ELF-1 (cell line): ENCODE data around the gene FBLN5.

ENCODE experiments used
- DNase-seq: peaks from one replicate; pipeline ENCODE4 v3.0.0-alpha.2; 2016; ENCODE audit warnings: low read depth, low spot score

FBLN5 gene, protein sequence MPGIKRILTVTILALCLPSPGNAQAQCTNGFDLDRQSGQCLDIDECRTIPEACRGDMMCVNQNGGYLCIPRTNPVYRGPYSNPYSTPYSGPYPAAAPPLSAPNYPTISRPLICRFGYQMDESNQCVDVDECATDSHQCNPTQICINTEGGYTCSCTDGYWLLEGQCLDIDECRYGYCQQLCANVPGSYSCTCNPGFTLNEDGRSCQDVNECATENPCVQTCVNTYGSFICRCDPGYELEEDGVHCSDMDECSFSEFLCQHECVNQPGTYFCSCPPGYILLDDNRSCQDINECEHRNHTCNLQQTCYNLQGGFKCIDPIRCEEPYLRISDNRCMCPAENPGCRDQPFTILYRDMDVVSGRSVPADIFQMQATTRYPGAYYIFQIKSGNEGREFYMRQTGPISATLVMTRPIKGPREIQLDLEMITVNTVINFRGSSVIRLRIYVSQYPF

GRCh38 chr14:91947475-91948184 lies at the start of gene FBLN5:
Gene FBLN5 (minus strand): TSS chr14:91947694. CDS start chr14:91947229, 465 bp downstream.
- no peak for DNase-seq

- peak; percentile 2 for DNase-seq
Measured at GRCh38 chr14:91996948-91997371, 49.5 kb upstream of the FBLN5 start.

GRCh38 chr14:91987192-91987591 lies 39.7 kb upstream of the FBLN5 start:
- DNase-seq = no peak

DNA sequence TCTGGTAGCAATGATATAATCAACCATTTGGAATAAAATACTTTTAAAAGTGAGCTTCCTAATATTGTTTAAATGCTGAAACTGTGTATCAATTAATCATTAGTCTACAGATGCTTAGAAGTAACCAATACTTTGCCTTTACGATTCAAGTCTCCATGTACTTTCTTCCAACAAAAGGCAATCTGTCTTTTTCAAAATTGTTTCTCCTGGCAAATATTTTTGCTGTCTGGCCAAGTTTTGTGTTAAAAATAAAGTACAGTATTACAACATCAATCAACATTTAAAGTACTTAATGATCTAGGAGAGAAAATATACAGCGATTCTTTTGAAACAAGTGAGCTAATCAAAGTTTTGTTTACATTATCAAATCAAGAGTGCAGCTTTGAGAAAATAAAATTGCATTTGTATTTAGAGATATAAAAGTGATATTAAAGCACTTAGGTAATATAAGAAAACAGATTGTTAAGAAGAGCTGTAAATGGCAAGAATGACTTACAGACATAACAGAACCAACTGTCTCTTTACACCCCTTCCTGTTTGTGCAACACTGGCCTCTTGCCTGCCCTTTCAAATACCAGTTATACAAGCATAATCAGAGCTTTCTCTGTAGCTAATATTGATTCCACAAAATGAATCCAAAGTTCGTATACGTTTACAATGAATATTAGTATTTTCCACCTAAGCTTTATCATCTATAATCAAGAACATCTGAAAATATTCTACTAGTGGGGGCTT lies 38.2 kb upstream of the FBLN5 start:
- DNase-seq = no peak

DNA sequence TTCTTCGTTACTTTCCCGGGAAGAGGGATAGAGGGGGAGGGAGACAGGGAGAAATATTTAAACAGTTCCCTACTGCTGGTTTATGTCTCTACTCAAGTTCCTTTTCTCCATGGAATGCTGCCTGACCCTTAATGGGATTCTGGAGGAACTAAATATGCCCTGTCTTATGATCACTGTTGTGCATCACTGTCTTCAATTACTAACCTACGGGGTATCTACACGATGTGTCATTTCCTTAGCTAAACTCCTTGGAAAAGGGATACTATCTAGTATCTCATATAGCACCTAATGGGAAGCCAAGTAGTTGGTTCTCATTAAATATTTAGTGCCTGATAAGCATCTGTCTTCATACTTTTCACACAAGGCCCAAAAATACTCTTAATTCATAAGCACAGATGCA lies 37.5 kb upstream of the FBLN5 start:
- DNase-seq = no peak

GRCh38 chr14:91983588-91983987 lies 36.1 kb upstream of the FBLN5 start:
- DNase-seq = no peak

- DNase-seq = no peak
Measured at GRCh38 chr14:91980157-91980556, 32.7 kb upstream of the FBLN5 start.

- no peak for DNase-seq
Measured at GRCh38 chr14:91977884-91978283, 30.4 kb upstream of the FBLN5 start.

DNA sequence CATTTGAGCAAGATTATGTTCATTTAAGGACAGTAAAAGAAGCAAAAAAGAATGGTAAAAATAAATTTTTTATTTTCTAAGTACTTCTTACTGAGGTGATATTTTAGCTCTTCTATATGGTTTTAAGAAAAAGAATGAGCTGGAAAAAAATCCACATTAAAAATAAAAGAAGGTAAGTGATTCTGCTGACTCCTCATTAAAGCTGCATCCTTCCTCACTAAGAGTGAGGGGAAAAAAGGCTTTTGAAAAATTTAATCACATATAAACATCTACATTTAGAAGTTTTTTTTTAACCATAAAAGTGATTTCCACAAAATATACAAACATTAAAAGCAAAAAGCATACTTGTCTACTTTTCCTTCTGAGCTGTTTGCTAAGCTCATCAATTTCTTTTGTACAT lies 28.3 kb upstream of the FBLN5 start:
- DNase-seq = no peak

- no peak for DNase-seq
Measured at GRCh38 chr14:91971188-91971778, 23.8 kb upstream of the FBLN5 start.

DNA sequence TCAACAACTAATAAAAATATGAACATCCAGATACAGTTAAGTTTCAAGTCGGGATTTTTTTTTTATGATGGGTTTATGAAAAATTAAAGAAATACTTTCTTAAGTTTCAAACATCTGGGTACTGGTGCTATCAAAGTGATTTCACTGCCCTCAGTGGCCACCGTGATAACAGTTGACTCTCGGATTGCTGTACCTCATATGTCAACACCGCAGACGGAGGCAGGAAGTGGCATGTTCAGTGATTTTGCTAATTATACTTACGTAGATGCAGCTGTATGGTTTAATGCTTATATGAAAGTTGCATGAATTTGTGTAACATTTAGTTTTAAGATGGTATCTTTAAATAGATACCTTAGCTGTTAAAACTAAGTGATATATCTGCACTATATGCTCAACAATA lies 20.8 kb upstream of the FBLN5 start:
- DNase-seq = no peak

- DNase-seq = no peak
Measured at GRCh38 chr14:91964724-91965123, 17.2 kb upstream of the FBLN5 start.

- DNase-seq = no peak
Measured at GRCh38 chr14:91964011-91964410, 16.5 kb upstream of the FBLN5 start.

DNA sequence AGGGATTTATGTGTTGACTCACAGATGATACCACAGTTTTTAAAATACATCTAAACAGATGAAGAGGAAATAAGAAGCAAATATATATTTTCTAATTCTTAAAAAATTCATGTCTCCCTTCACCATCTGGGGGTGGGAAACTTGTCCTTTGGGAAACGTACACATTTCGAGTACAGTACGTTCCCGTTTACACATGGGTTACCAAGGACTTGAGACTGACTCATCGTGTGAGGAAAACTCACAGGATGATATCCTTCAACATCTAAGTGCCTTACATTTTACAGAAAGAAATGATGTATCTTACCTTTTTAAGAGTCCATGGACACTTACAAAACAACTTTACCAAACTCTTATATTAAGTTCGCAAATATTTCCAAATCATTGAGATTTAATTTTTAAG lies 16.0 kb upstream of the FBLN5 start:
- DNase-seq = no peak

GRCh38 chr14:91961297-91962220 lies 14.1 kb upstream of the FBLN5 start:
- peak; percentile 15 for DNase-seq

DNA sequence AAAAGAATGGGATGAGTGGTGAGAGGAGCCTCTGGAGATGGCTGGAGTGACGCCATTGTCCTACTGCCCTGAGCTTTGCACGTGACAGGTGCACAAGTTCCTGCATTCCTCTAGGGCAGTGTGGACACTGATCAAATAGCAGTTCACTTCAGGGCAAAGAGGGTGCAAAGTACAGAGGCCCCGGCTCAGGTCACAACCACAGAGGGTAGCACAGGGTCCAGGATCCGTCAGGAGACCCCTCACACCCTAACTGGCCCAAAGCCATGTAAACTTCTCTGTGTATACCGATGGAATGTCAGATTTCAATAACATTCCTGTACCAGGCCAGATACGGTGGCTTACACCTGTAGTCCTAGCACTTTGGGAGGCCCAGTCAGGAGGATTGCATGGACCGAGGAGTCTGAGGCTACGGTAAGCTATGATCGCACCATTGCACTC lies 10.4 kb upstream of the FBLN5 start:
- no peak for DNase-seq

DNA sequence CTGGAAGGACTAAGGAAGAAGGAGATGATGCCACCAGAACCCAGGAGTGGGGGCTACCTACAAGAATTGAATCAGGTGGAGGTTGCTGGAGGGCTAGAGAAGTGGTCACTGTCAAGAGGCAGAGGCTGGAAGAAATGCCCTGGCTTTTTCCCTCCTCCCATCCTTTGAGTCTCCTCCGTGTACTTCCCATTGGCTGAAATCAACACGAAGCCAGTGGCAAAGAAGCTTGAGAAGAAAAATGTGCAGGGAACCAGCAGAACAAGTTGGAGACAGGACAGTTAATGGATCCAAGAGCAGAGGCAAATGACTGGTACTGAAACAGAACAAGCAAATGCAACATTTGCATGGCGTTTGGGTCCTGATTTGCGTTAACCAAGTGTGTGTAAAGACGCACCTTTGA lies 9.1 kb upstream of the FBLN5 start:
- DNase-seq = peak; percentile 34

DNA sequence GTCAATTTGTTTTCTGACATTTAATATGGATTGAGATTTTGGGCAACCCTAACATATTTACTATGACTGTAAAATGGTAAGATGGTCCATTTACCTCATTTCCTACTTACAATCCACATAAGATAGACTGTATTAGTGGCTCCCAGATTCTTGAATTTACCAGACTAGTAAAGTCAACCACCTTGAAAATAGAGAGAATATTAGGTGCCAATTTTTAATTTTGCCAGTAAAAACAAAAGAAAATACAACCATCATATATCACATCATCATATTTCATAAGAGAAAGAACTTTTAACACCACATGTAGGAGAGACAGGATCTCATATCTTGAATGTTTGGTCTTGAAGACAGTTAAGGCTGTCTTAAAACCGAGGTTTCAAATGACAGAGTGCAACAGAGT lies 7.7 kb upstream of the FBLN5 start:
- DNase-seq = no peak

GRCh38 chr14:91953170-91953985 lies 5.9 kb upstream of the FBLN5 start:
- DNase-seq = no peak
